ENCODE data around the gene MIER2.

The MIER2 gene

DNA sequence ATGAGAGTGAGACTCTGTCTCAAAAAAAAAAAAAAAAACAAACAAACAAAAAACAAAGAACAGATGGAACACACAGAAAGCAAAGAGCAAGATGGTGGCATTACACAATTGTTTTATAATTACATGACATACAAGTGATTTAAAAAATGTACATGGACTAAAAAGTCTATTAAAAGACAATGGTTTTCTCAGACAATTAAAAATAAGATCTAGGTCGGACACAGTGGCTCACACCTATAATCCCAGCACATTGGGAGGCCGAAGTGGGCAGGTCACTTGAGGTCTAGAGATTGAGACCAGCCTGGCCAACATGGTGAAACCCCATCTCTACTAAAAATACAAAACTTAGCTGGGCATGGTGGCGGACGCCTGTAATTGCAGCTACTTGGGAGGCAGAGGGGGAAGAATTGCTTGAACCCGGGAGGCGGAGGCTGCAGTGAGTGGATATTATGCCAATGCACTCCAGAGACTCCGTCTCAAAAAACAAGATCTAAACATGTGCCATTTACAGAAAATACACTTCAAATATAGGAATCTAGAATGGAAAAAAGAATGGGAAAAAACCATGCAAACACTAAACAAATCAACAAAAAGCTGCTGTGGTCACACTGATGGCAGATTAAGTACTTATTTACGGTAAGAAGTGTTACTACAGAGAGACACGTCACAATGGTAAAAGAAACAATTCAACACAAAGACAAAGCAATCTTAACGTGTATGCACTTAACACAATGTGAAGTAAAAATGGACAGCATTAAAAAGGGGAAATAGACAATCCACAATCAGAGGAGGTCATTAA, 26.7 kb downstream of the MIER2 start:
- in situ Hi-C loops (cut with HindIII; ENCODE audit: low pct_ligation_motif_present, low pct_unique_long_range_greater_than_20kb, low sequenced_read_pairs), result no loop called here
- DNase-seq, result no peak

DNA sequence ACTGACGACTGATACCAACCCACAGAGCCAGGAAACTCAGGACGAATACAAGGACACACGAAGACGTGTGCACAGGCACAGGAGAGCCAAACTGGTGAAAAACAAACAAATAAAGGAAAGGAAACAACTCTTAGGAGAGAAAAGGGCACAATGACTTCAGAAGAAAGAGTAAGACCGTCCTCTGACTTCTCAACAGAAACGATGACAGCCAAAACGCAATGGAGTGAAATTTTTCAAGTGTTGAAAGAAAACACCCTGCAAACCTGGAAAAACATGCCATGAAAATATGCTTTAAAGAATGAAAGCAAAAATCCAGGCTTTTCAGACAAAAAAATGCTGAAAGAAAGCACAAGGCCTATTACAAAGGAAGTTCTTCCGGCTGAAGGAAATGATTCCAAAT, 28.8 kb downstream of the MIER2 start:
- no peak for DNase-seq
- in situ Hi-C loops (cut with HindIII; ENCODE audit: low pct_ligation_motif_present, low pct_unique_long_range_greater_than_20kb, low sequenced_read_pairs), result no loop called here

DNA sequence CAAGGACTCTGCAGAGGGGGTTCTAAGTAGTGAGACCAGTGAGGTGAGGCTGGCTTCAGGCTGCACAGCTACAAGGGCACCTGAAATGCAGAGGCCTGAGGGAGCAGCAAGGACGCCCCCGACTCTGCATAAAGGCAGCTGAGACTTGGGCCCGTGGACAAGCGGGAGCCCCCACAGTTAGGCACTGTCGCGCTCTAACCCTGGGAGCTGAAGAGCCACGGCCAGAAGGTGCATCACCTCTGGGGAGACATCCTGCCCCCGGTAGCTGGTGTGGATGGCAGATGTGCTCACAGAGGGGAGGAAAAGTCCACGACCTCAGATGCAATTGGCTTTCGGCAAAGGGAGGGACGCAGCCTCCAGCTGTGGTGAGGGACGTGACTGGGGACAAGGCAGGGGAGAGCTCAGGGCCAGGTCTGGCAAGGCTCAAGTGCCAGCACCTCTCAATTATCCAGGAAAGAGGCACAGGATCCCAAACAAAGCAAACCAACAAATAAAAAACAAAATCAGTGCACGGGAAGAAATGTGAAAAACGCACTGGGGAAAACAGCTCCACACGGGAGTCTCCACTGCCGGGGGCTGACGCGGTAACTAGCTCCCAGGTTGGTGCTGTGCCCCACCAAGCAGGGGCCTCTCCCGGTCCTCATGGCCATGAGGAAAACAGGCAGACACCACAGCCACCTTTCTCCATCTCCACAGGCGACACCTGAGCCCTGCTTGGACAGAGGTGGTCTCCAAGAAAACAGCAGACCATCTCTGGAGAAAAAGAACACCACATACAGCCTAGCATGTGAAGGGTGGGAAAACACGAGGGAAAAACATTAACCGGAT, 30.4 kb downstream of the MIER2 start:
- in situ Hi-C loops (cut with HindIII; ENCODE audit: low pct_ligation_motif_present, low pct_unique_long_range_greater_than_20kb, low sequenced_read_pairs), result no loop called here
- no peak for DNase-seq

DNA sequence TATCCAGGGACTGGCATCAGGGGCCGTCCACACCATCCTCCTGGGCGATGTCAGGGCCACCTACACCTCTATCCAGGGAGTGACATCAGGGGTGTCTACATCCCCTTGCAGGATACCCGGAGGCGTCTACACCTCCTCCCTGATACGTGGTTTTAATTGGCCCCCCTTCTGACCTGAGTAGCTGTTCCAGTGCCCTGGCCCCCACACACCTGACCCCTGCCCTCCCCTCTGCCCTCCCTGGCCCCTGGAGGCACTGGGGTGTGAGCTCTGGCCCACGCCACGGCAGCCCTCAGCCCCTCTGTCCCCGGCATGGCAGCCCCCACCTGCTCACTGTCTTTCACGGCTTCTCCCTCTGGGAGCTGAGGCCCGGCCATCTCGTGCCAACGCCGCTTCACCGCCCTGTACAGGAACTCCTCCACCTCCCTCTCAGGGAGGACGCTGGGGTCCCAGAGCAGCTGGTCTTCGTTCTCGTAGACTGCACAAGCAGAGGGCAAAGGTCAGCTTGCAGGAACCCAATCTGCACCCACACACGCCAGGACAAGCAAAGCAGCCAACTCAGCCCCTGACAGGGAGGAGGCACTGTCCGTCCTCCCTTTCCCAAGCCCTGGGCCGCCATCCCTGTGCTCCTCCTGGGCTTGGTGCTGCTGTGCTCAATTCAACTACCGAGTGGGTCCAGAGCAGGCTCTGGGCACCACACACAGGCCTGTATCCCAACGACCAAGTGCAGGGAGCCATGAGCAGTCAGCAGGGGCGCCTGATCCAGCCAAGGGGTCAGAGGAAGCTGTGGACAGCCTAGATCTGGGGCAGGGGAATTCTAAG, 31.2 kb downstream of the MIER2 start:
- no peak for DNase-seq
- in situ Hi-C loops (cut with HindIII; ENCODE audit: low pct_ligation_motif_present, low pct_unique_long_range_greater_than_20kb, low sequenced_read_pairs), result no loop called here

DNA sequence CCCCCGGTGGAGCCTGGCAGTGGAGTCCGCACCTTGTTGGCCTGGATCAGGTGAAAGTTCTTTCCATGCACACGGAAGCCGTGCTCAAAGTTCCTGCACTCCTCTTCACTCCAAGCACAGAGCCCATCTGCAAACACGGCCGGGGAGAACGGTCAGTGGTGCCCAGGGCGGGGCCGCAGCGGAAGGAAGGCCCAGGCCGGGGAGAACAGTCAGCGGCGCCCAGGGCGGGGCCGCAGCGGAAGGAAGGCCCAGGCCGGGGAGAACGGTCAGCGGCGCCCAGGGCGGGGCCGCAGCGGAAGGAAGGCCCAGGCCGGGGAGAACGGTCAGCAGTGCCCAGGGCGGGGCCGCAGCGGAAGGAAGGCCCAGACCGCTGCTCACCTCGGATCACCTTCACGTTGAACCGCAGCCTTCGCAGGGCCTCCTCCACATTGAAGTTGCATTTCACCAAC, 32.8 kb downstream of the MIER2 start:
- DNase-seq, result no peak
- in situ Hi-C loops (cut with HindIII; ENCODE audit: low pct_ligation_motif_present, low pct_unique_long_range_greater_than_20kb, low sequenced_read_pairs), result no loop called here

DNA sequence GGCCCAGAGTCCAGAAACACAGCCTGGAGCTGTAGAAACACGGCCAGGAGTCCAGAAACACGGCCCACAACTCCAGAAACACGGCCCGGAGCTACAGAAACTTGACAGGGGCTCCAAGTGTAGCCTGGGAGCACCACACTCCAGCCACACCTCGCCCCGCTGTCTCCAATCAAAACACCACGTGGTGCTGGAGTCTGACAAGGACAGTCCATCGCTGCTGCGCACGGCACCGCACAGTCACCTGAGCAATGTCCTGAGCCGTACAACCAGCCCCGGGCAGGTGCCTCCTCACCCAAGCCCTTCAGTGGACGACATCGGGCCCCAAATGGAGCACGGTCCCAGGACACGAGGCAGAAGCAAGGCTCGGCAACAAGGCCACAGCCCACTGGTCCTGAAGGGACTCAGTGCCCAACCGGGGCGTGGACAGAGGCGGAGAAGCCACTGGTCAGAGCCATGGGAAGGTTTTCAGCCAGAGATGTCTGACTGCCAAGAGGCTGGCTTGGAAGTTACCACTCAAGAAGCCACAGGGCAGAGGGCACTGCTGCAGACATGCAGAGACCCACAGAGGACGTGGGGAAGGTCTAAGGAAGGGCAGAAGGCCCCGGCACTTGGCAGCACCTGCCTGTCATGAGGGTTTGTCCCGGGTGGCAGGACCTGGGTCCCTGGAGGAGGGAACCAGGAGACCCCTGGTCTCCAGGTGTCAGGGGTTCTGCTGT, 33.7 kb downstream of the MIER2 start:
- no peak for DNase-seq
- in situ Hi-C loops (cut with HindIII; ENCODE audit: low pct_ligation_motif_present, low pct_unique_long_range_greater_than_20kb, low sequenced_read_pairs), result no loop called here

DNA sequence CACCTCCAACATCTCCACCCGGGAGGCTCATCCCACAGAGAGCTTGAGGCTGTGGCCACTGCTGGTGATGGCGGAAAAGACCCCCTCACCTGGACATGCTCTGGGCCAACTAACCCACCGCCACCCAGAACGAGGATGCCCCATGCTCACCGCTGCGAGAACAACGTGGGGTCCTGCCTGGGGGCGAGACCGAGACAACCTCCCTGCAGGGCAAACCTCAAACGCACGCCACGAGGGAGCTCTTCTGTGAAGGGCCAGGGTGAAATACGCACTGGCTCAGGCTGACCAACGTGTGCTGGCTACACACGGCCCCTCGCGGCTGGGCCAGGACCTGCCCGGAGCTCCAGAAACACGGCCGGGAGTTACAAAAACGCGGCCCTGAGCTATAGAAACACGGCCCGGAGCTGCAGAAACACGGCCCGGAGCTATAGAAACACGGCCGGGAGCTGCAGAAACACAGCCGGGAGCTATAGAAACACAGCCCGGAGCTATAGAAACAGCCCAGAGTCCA, 34.4 kb downstream of the MIER2 start:
- in situ Hi-C loops (cut with HindIII; ENCODE audit: low pct_ligation_motif_present, low pct_unique_long_range_greater_than_20kb, low sequenced_read_pairs), result no loop called here
- no peak for DNase-seq

DNA sequence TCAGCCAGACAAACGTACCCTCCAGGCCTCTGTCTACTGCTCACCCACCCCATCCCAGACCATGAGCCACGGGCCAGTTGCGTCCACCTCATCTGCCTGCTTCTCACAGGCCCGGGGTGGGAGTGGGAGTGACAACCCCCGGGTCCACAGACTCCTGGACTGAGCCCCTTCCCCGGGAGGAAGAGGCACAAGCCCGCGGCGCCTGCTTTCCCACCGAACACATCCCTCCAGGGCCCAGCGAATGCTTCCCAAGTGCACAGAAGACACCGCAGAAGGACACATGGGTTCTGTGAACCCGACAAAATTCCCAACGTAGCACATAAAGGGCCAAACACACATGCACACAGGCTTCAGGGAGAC, 35.4 kb downstream of the MIER2 start:
- in situ Hi-C loops (cut with HindIII; ENCODE audit: low pct_ligation_motif_present, low pct_unique_long_range_greater_than_20kb, low sequenced_read_pairs), result no loop called here
- DNase-seq, result no peak

DNA sequence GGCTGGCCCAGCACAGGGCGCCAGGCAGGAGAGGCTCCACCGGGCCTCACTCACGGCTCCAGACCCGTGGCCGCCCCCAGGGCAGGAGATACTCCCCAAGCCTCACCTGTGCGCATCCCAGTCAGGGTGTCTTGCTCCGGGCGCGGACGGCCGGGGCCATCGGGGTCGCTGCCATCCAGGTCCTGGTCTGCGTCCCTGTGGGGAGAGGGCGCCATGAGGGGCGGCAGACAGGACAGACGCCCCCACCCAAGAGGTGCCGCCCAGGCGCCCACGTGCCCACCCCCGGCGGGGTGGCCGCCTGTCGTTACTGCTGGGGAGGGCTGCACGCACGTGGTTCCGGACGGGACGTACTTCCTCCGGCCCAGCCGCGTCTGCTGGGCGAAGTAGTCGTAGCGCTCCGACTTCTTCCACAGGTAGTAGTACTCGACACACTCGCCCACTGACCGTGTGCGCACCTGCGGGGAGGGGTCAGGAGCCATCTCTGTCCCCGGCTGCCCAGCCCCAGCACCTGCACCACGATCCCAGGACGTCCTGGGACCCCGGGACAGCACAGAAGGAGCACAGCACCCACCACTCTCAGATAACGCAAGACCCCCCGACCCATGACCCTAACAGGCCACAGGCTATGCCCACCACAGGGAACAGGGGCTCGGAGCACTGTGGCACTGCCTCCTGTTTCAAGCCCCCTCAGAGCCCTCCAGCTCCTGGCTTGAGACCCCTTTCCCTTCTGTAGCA, 36.0 kb downstream of the MIER2 start:
- no peak for DNase-seq
- in situ Hi-C loops (cut with HindIII; ENCODE audit: low pct_ligation_motif_present, low pct_unique_long_range_greater_than_20kb, low sequenced_read_pairs), result no loop called here

DNA sequence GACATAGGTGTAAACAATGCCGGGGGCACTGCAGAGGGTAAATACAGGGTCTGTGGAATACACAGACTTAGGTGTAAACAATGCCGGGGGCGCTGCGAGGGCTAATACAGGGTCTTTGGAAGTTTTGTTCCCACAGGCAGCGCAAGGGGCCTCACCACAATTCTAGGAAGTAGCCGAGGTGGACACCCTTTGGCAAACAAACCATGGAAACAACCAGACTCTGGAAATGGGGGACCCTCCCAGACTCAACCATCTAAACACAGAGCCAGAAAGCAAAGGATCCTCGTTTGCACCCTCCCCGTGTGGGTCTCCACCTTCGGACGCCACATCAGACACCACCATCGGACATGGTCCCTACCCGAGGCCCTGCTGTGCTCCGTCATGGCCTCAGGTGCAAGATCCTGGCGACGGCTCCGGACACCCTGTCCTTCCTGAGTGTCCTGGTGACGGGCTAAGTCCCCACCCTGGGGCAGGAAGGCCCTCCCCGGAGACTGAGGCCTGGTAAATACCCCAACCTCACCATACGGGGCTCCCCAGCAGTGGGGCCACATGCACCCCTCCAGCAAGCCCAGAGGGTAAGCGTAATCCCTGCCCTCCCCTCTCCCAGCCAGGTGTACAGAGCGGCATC, 36.7 kb downstream of the MIER2 start:
- in situ Hi-C loops (cut with HindIII; ENCODE audit: low pct_ligation_motif_present, low pct_unique_long_range_greater_than_20kb, low sequenced_read_pairs), result no loop called here
- no peak for DNase-seq

DNA sequence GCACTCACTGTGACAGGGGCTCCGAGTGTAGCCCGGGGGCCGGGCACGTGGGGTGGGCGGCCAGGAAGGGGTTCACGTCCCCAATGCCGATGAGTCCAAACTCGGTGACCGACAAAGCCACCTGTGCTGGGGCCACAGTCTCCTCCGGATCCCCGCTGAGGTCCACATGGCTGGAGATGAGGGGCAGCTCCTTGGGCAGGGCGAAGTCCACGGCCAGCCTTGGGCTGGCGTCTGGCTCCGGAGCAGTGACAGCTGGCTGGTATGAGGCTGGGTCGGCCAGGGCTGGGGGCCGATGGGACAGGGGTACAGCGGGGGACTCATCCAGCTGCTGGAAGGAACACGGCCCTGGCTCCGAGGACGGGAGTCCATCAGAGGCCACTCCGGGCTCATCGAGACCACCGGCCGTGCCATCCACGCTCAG, 37.5 kb downstream of the MIER2 start:
- no peak for DNase-seq
- in situ Hi-C loops (cut with HindIII; ENCODE audit: low pct_ligation_motif_present, low pct_unique_long_range_greater_than_20kb, low sequenced_read_pairs), result no loop called here

DNA sequence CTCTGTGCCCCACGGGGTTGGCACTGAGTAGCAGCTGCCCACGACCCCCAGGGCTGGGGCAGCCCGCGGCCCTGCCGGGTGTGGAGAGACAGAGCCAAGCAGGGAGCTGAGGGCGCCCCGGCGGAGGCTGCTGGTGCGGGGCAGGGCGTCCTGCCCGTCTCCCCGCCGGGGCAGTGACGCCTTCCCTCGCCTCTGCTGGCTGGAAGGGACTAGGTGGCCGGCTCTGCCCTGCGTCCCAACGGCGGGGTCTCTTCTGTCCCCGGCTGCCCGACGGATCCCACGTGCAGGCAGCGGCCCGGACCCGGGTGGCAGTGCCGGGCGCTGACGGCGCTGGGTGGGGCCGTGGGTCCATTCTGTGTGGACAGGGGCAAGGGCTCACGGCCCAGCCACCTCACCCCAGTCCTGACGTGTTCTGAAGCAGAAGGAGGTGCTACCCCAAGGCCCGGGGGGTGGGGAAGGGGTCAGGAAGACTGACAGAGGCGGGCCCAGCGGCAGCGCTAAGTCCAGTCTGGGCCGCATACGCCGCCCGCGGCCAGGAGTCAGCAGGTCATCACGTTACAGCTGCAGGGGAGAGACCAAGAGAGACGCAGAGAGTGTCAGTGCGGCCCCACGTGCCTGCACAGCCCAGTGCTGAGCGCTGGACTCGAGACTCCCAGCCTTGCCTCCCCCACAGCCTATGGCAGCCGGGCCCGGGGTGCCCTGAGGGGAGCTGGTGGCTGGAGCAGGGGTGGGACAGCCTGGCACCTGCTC, 38.3 kb downstream of the MIER2 start:
- no peak for DNase-seq
- in situ Hi-C loops (cut with HindIII; ENCODE audit: low pct_ligation_motif_present, low pct_unique_long_range_greater_than_20kb, low sequenced_read_pairs), result no loop called here

DNA sequence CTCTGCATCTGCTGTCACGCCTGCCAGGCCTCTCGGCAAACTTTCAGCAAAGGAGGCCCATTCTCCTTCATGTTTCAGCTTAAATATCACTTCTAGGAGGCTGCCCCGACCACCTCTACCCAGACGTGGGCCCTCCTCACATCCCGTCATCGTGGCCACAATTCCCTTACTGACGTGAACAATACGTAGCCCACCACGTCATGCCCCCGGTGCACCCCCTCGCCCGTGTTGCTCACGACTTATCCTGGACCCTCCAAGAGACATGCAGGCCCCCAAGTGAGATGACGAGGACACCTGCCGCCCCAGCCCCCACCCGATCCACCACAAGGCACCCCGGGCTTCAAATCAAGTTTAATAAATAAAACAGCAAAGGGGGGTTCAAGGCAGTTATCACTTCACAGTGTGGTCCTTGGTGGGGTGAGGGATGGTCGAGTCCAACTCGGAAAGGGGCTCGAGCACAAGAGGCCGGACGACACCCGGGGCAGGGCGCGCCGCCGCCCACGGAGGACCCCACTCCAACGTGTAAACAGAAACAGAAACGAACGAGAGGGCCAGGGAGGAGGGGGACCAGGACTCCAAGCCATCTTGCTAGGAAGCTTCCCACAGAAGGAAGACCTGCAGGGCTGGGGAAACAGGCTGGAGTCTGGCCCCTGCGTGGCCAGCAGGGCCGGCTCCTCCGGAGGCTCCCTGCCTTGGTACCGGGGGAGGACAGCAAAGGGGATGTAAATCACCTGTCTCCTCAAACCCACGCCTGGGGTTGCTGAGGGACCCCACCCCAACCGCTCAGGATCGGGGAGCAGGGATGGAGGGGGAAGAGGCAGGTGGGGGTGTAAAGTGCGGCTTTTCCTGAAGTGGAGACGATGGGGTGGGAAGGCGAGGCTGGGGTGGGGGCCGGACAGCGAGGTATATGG, 39.1 kb downstream of the MIER2 start:
- in situ Hi-C loops (cut with HindIII; ENCODE audit: low pct_ligation_motif_present, low pct_unique_long_range_greater_than_20kb, low sequenced_read_pairs), result no loop called here
- DNase-seq, result no peak

DNA sequence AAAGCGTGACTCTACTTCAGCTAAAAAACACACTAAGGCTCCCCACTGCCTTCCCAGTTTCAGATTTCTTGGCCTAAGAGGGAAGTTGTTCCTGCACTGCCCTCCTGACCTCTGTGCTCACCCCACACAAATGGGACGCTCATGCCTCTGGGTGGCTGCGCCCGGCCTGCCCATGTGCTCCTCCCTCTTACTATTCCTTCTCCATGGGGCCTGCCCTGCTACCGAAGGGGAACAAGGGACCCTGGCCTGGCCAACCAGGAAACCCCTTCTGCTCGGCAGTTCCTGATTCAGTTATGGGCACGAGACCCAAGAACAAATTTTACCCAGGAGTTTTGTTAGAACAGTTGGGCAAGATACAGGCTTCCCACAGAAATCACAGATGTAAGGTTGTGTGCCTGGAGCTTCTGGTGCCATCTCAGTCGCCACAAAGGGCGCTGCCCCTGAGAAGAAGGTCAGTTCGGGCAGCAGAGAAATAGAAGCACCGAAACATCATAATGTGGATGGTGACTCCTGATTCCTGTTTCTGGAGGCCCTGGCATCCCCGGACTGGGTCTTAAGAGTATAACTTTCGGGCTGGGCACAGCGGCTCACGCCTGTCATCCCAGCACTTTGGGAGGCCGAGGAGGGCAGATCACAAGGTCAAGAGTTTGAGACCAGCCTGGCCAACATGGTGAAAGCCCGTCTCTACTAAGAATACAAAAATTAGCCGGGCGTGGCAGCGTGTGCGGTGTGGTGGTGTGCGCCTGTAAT, 47.9 kb downstream of the MIER2 start:
- DNase-seq, result no peak
- in situ Hi-C loops (cut with HindIII; ENCODE audit: low pct_ligation_motif_present, low pct_unique_long_range_greater_than_20kb, low sequenced_read_pairs), result no loop called here

DNA sequence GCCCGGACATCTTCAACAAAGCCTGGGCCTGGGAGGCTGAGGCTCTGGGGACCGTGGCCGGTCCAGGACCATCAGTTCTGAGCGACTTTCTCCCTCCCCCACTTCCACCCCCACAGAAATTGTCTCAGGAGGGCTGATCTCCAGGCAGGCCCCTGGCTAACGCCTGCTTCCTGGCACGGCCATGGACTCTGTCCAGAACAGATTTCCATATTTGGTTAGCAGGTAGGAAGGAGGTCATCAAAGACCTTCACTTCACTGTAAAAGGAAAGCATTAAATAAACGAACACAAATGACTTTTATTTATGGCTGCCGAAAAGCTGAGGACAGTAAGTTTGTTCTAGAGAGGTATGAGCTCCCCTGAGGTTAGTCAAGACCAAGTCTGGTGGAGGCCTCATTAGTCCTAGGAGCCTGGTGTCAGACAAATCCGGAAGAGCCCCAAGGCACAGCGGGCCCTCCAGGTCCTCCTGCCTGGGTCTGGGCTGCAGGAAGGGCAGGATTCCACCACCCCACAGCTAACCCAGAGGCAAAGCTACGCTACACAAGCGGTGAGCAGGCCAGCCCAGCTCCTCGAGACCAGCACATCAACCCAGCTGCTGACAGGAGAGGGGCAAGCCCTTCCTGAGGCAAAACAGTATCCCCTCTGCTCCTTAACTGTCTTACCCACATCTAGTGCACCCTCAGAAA, 48.8 kb downstream of the MIER2 start:
- DNase-seq, result no peak
- in situ Hi-C loops (cut with HindIII; ENCODE audit: low pct_ligation_motif_present, low pct_unique_long_range_greater_than_20kb, low sequenced_read_pairs), result no loop called here
